Natural killer cell (primary cell): ENCODE data around the gene GSX2. TPM values are rescaled to one million over a fixed set of nuclear protein-coding genes. Genes with fewer than 3 reads are reported as not detected.
"Not testable (repeated sequence)": the region's sequence is repeated elsewhere in the genome, so short reads cannot be mapped to it uniquely, and the experiment has no call there.

Experiments used
- ATAC-seq, 3 donors: fragments of 150-1000 bp in 2 of 3; fragments of 200-7000 bp in 1 of 3; cut with Tn5 transposase; 1 replicate in 1 of 3; 2 replicates in 2 of 3; pipeline ENCODE4 v1.10.0; 2021; ENCODE audit warnings: mild to moderate bottlenecking in 2 of 3, moderate library complexity in 2 of 3
- DNase-seq, 2 donors: peaks; one replicate each; pipeline versions ENCODE4 v3.0.0 to v3.0.0-alpha.2; 2013 to 2021; ENCODE audit warnings: mixed read lengths in 1 of 2
- H3K27ac ChIP-seq: one replicate; pipeline ENCODE4 v1.5.1; 2013; ENCODE audit warnings: mild to moderate bottlenecking, low read length
- H3K27me3 ChIP-seq: one replicate; pipeline ENCODE4 v1.6.1; 2013; ENCODE audit warnings: low read length; ENCODE audit not compliant: control insufficient read depth, insufficient read depth
- H3K36me3 ChIP-seq: one replicate; pipeline ENCODE4 v1.6.1; 2013; ENCODE audit warnings: low read length; ENCODE audit not compliant: control insufficient read depth, insufficient read depth
- H3K4me1 ChIP-seq: one replicate; pipeline ENCODE4 v1.6.1; 2013; ENCODE audit warnings: low read length; ENCODE audit not compliant: control insufficient read depth, insufficient read depth
- H3K4me3 ChIP-seq: one replicate; pipeline ENCODE4 v1.5.1; 2013; ENCODE audit warnings: low read length
- H3K9me3 ChIP-seq: one replicate; pipeline ENCODE4 v1.6.1; 2013; ENCODE audit warnings: low read length; ENCODE audit not compliant: control insufficient read depth, insufficient read depth
- H3K27ac Mint-ChIP-seq, 2 donors: one replicate each; pipeline ENCODE4 v1.8.0; 2022; ENCODE audit warnings: mild to moderate bottlenecking in 2 of 2, mixed read lengths in 2 of 2, moderate library complexity in 1 of 2
- H3K27me3 Mint-ChIP-seq, 2 donors: one replicate each; pipeline ENCODE4 v1.8.0; 2022; ENCODE audit warnings: low read depth in 2 of 2, mixed read lengths in 2 of 2
- H3K36me3 Mint-ChIP-seq: one replicate; pipeline ENCODE4 v1.8.0; 2022; ENCODE audit warnings: mixed read lengths
- H3K4me1 Mint-ChIP-seq, 2 donors: one replicate each; pipeline ENCODE4 v1.8.0; 2022; ENCODE audit warnings: mixed read lengths in 2 of 2
- H3K4me3 Mint-ChIP-seq: one replicate; pipeline ENCODE4 v1.8.0; 2022; ENCODE audit warnings: mild to moderate bottlenecking, moderate library complexity, mixed read lengths
- H3K9me3 Mint-ChIP-seq, 2 donors: one replicate each; pipeline ENCODE4 v1.8.0; 2022; ENCODE audit warnings: mixed read lengths in 2 of 2
- WGBS: methylation state at CpG from one replicate; pipeline ENCODE4 v1.1.7; 2013; ENCODE audit warnings: missing lambda C conversion rate; ENCODE audit not compliant: insufficient coverage; 5-methylcytosine and 5-hydroxymethylcytosine counted together
- intact Hi-C: fragments of 100-400 bp; cut with micrococcal nuclease; formaldehyde crosslinking; loops from one replicate; pipeline ENCODE4 v1.14.2; 2022
- total RNA-seq, 4 donors: library from RNA; stranded (reverse); fragments of 120-200 nt in 1 of 4; gene quantifications; one replicate each; pipeline versions ENCODE4 v1.2.3 to v1.2.4, GENCODE V29; 2013 to 2022
- TF ChIP-seq, protein P1 (sequence below): fragments of 200-600 bp; IDR thresholded peaks from one replicate; pipeline ENCODE4 v1.8.0; 2022; ENCODE audit warnings: antibody characterized with exemption

Gene GSX2
- not detected for total RNA-seq
- total RNA-seq (2013): not detected

DNA sequence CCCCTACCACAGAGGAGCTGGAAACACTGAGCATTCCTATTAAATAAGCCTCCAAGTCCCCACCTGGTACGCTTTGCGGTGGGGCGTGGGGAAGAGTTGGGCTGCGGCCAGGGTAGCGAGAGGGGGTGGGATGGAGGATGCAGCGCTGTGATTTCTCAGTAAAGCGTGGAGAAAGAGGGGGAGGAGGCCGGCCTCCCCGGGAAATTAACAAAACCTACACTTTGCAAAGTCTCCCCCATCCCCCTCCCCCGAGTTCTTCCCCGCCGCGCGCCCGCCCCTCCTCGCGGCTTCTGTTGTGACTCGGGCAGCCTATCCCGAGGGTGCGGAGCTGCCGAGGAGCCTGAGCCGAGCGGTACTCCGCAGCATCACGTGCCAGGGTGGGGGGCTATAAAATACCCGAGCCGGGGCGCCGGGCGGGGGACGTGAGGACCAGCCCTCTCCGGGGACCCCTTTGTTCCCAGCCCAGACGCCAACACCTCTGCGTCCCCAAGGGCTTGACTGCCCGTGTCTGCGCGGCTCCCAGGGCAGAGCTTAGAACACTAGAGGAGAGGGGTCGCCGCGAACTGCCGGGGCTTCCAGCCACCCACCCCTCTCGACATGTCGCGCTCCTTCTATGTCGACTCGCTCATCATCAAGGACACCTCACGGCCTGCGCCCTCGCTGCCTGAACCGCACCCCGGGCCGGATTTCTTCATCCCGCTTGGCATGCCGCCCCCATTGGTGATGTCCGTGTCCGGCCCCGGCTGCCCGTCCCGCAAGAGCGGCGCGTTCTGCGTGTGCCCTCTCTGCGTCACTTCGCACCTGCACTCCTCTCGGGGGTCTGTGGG lies at the start of gene GSX2:
TSS of gene GSX2 (plus strand) at position 416 of the 827 bp plus-strand sequence. CDS start at position 598, 182 bp downstream.
- Histone ChIP-seq H3K36me3 (no peaks in the 10 kb centered on the region), H3K4me1 (peaks cover 30% of the 10 kb centered on the region), H3K9me3 (no peaks in the 10 kb centered on the region), H3K27me3 (peaks cover 71% of the 10 kb centered on the region), H3K27ac (no peak within 1 kb of the TSS), H3K4me3 (no peak within 1 kb of the TSS)
- Mint-ChIP-seq H3K4me3 (peak within 1 kb of the TSS; percentile 59), H3K27ac (no peak within 1 kb of the TSS), H3K27me3 (peaks cover 78 to 85% of the 10 kb centered on the region in 2 donors), H3K4me1 (peaks cover 14 to 18% of the 10 kb centered on the region in 2 donors), H3K9me3 (no peaks in the 10 kb centered on the region), H3K36me3 (no peaks in the 10 kb centered on the region)
- TF ChIP-seq, protein P1, sequence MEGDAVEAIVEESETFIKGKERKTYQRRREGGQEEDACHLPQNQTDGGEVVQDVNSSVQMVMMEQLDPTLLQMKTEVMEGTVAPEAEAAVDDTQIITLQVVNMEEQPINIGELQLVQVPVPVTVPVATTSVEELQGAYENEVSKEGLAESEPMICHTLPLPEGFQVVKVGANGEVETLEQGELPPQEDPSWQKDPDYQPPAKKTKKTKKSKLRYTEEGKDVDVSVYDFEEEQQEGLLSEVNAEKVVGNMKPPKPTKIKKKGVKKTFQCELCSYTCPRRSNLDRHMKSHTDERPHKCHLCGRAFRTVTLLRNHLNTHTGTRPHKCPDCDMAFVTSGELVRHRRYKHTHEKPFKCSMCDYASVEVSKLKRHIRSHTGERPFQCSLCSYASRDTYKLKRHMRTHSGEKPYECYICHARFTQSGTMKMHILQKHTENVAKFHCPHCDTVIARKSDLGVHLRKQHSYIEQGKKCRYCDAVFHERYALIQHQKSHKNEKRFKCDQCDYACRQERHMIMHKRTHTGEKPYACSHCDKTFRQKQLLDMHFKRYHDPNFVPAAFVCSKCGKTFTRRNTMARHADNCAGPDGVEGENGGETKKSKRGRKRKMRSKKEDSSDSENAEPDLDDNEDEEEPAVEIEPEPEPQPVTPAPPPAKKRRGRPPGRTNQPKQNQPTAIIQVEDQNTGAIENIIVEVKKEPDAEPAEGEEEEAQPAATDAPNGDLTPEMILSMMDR: no peak
- 2% methylated on average over 60 of the region's 66 CpGs for WGBS
- peak in 2 of 3 donors; percentile 18 to 23 for ATAC-seq
- DNase-seq: no peak
- intact Hi-C loops: no loop called here

GRCh38 chr4:54050214-54050904 lies 49.6 kb upstream of the GSX2 start:
- no peaks in the 10 kb centered on the region for H3K36me3 Mint-ChIP-seq
- no peak for DNase-seq
- WGBS: 39% methylated on average over 1 of the region's 1 CpG
- intact Hi-C loops: no loop called here
- no peaks in the 10 kb centered on the region for H3K9me3 Mint-ChIP-seq
- H3K4me3 ChIP-seq: no peak overlapping the region
- no peaks in the 10 kb centered on the region for H3K27me3 ChIP-seq
- TF ChIP-seq, protein P1: no peak
- peak in 2 of 3 donors; percentile 30 to 39 for ATAC-seq
- H3K4me1 Mint-ChIP-seq: peaks cover 40 to 41% of the 10 kb centered on the region in 2 donors
- H3K9me3 ChIP-seq: no peaks in the 10 kb centered on the region
- H3K4me3 Mint-ChIP-seq: no peak overlapping the region
- H3K27ac Mint-ChIP-seq: peak overlapping the region in 1 of 2 donors; percentile 50
- peaks cover 10% of the 10 kb centered on the region for H3K36me3 ChIP-seq
- H3K4me1 ChIP-seq: peaks cover 6% of the 10 kb centered on the region
- no peaks in the 10 kb centered on the region for H3K27me3 Mint-ChIP-seq
- no peak overlapping the region for H3K27ac ChIP-seq

DNA sequence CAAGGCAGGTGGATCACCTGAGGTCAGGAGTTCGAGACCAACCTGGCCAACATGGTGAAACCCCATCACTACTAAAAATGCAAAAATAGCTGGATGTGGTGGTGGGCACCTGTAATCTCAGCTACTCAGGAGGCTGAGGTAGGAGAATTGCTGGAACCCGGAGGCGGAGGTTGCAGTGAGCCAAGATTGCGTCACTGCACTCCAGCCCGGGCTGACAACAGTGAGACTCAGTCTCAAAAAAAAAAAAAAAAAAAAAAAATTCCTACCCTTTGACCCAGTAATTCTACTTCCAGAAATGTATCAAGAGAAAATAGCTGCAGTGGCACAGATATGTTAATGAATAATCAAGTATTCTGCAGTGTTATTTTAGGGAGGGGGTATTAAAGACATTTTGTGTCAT lies 46.6 kb upstream of the GSX2 start:
- H3K36me3 ChIP-seq, DNase-seq, H3K27me3 Mint-ChIP-seq, H3K4me1 ChIP-seq, H3K4me3 Mint-ChIP-seq, H3K4me3 ChIP-seq, H3K27ac Mint-ChIP-seq, H3K36me3 Mint-ChIP-seq, H3K27ac ChIP-seq, H3K9me3 Mint-ChIP-seq, intact Hi-C loops, ATAC-seq, H3K9me3 ChIP-seq, H3K27me3 ChIP-seq: not testable (repeated sequence)
- H3K4me1 Mint-ChIP-seq: peaks cover 66% of the 10 kb centered on the region in 2 donors
- WGBS: 100% methylated on average over 3 of the region's 5 CpGs

GRCh38 chr4:54054501-54054900 lies 45.5 kb upstream of the GSX2 start:
- H3K27ac ChIP-seq: no peak overlapping the region
- peaks cover 70% of the 10 kb centered on the region in 2 donors for H3K4me1 Mint-ChIP-seq
- DNase-seq (no peak), ATAC-seq (no peak)
- no peaks in the 10 kb centered on the region for H3K9me3 Mint-ChIP-seq
- no peaks in the 10 kb centered on the region for H3K27me3 ChIP-seq
- TF ChIP-seq, protein P1: no peak
- H3K4me3 ChIP-seq: no peak overlapping the region
- H3K36me3 Mint-ChIP-seq: no peaks in the 10 kb centered on the region
- intact Hi-C loops: no loop called here
- H3K36me3 ChIP-seq: no peaks in the 10 kb centered on the region
- peak overlapping the region; percentile 3 to 13 for H3K27ac Mint-ChIP-seq
- WGBS: 100% methylated on average over 2 of the region's 2 CpGs
- no peaks in the 10 kb centered on the region for H3K9me3 ChIP-seq
- H3K4me1 ChIP-seq: peaks cover 13% of the 10 kb centered on the region
- H3K4me3 Mint-ChIP-seq: no peak overlapping the region
- no peaks in the 10 kb centered on the region for H3K27me3 Mint-ChIP-seq
